IPS-18a (cell line): ENCODE data around the gene OPCML.

Experiments
- H3K27ac ChIP-seq: one replicate; pipeline ENCODE4 v1.5.1; 2013; ENCODE audit warnings: low read length
- H3K27me3 ChIP-seq: one replicate; pipeline ENCODE4 v1.6.1; 2013; ENCODE audit warnings: mild to moderate bottlenecking, low read length; ENCODE audit not compliant: control insufficient read depth, insufficient read depth
- H3K36me3 ChIP-seq: one replicate; pipeline ENCODE4 v1.6.1; 2013; ENCODE audit warnings: low read depth, low read length; ENCODE audit not compliant: control insufficient read depth
- H3K4me1 ChIP-seq: one replicate; pipeline ENCODE4 v1.6.1; 2013; ENCODE audit warnings: low read depth, low read length; ENCODE audit not compliant: control insufficient read depth
- H3K4me3 ChIP-seq: one replicate; pipeline ENCODE4 v1.5.1; 2013; ENCODE audit warnings: low read length
- H3K9ac ChIP-seq: one replicate; pipeline ENCODE4 v1.6.1; 2013; ENCODE audit warnings: mild to moderate bottlenecking, low read length, moderate library complexity
- H3K9me3 ChIP-seq: one replicate; pipeline ENCODE4 v1.6.1; 2013; ENCODE audit warnings: low read depth, low read length; ENCODE audit not compliant: control insufficient read depth

The OPCML gene

DNA sequence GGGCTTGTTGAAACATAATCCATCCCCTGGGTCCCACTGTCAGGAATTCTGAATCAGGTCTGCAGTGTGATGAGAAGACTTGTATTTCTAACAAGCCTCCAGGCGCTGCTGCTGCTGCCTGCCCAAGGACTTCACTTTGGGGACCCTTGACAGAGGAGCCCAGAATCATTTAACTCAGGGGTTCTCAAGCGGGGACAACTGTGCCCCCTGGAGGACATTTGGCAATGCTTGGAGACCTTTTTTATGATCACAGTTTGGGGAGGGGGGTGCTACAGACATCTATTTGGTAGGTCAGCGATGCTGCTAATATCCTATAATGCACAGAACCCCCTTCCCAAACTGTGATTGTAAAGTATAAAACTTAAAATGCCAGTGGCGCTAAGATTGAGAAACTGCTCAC lies 312.8 kb downstream of the OPCML start:
- no peak overlapping the region for H3K4me3 ChIP-seq
- no peaks in the 10 kb centered on the region for H3K36me3 ChIP-seq
- H3K27ac ChIP-seq = no peak overlapping the region
- H3K4me1 ChIP-seq = peaks cover 4% of the 10 kb centered on the region
- no peaks in the 10 kb centered on the region for H3K27me3 ChIP-seq
- H3K9me3 ChIP-seq = no peaks in the 10 kb centered on the region
- no peak overlapping the region for H3K9ac ChIP-seq

DNA sequence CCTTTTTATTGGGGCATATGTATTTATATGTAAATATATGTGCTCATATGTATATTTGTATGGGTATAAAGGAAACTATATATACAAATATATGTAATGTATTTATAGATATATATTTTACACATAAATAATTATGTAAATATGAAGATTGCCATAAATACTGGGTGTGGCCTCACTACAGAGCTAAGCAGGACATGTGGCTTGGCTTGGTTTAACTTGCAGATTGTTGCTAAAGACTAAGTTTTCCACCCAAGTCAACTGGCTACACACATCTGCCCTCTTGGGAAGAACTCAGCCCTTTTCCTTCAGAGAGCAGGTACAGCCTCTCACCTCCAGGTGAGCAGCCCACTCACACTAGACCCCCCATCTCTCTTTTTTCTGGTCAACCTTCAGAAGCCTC lies 315.5 kb downstream of the OPCML start:
- Histone ChIP-seq H3K27ac (no peak overlapping the region), H3K9me3 (no peaks in the 10 kb centered on the region), H3K4me1 (peaks cover 4% of the 10 kb centered on the region), H3K4me3 (no peak overlapping the region), H3K36me3 (no peaks in the 10 kb centered on the region), H3K9ac (no peak overlapping the region), H3K27me3 (no peaks in the 10 kb centered on the region)

DNA sequence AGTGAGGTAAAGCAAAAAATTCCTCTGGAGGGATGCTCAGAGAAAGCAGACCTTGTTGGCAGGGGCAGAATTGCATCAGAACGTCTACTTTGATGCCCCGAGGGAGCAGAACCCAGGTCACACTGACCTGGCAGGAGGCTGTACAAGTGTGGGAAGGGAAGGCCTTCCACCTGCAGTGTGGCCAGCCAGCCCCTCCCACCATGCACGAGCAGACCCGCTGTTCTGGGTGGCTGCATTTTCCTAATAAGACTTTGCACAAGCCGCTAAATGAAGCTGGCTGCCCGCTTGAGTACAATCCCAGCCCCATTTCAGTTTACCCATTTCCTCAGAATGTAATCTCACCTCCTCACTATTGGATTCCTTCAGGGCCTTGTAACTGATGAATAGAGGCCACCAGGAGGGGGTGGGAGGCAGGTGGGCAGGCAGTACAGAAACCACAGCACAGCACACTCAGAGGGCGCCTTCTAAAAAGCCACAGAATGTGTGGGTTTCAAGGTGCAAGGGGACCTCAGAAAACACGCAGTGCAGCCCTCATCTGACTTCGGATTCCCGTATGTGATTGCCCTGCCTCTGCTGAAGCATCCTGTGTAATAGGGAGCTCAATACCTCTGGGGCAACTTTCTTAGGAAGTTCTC lies 316.6 kb downstream of the OPCML start:
- Histone ChIP-seq H3K36me3 (no peaks in the 10 kb centered on the region), H3K4me3 (no peak overlapping the region), H3K9me3 (no peaks in the 10 kb centered on the region), H3K4me1 (peaks cover 4% of the 10 kb centered on the region), H3K27ac (no peak overlapping the region), H3K27me3 (no peaks in the 10 kb centered on the region), H3K9ac (no peak overlapping the region)

DNA sequence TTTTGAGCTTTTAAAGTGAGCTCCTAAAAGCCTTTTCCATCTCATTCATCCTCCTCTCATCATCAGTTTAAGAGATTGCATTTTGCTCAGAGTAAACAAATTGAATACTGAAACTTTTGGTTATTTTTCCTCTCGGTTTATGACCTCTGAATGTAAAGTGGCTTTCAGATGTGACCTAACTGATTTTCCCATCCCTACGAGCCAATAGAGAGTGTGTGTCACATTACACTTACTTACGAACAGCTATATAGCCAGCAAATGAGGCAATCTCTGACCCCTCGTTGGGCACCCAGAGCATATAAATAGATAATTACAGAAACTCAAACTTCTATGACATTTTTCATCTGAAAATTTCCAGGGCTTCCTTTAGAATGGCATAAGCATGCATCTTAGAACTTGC lies 317.7 kb downstream of the OPCML start:
- H3K27ac ChIP-seq = no peak overlapping the region

DNA sequence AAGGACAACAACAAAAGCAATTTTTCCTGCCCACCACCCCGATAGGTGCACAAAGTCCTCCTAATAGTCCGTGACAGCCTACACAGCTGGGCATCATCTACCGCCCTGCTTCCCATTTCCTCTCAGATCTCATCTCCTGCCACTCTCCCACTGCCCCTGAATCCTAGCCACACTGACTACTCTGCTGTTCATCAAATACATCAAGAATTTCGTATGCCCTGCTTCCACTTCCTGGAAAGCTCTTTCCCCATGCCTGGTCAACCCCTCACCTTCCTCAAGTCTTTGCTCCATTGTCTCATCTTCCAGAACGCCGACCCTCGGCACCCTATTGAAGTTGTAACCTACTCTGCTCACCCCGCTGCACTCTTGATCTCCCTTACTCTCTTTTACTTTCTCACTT lies 320.1 kb downstream of the OPCML start:
- H3K27me3 ChIP-seq = no peaks in the 10 kb centered on the region
- no peak overlapping the region for H3K9ac ChIP-seq
- H3K27ac ChIP-seq = no peak overlapping the region
- peaks cover 4% of the 10 kb centered on the region for H3K4me1 ChIP-seq
- no peak overlapping the region for H3K4me3 ChIP-seq
- no peaks in the 10 kb centered on the region for H3K36me3 ChIP-seq
- H3K9me3 ChIP-seq = no peaks in the 10 kb centered on the region

More for the DNA sequence above, 317.7 kb downstream of the OPCML start:
- Histone ChIP-seq H3K9ac (no peak overlapping the region), H3K36me3 (no peaks in the 10 kb centered on the region), H3K9me3 (no peaks in the 10 kb centered on the region), H3K4me3 (no peak overlapping the region), H3K4me1 (peaks cover 4% of the 10 kb centered on the region), H3K27me3 (no peaks in the 10 kb centered on the region)

DNA sequence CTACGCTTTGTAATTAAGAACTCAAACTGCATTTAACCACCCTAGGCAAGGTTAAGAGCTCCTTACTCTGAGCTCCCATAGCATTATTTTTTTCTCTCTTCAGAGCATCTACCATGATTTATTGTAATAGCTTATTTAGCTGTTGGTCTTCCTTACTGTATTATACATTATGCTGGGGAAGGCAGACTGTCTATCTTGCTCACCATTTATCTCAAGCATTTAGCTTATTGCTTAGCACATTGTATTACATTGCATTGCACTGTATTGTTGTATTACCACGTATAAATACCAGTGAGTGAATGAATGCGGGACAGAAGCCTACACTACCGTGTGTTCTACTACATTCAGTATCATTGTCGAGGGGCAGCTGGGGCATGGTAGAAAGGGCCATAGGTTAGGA lies 324.3 kb downstream of the OPCML start:
- H3K9me3 ChIP-seq = no peaks in the 10 kb centered on the region
- no peaks in the 10 kb centered on the region for H3K36me3 ChIP-seq
- no peak overlapping the region for H3K27ac ChIP-seq
- no peaks in the 10 kb centered on the region for H3K27me3 ChIP-seq
- no peak overlapping the region for H3K4me3 ChIP-seq
- H3K9ac ChIP-seq = no peak overlapping the region
- H3K4me1 ChIP-seq = no peaks in the 10 kb centered on the region

DNA sequence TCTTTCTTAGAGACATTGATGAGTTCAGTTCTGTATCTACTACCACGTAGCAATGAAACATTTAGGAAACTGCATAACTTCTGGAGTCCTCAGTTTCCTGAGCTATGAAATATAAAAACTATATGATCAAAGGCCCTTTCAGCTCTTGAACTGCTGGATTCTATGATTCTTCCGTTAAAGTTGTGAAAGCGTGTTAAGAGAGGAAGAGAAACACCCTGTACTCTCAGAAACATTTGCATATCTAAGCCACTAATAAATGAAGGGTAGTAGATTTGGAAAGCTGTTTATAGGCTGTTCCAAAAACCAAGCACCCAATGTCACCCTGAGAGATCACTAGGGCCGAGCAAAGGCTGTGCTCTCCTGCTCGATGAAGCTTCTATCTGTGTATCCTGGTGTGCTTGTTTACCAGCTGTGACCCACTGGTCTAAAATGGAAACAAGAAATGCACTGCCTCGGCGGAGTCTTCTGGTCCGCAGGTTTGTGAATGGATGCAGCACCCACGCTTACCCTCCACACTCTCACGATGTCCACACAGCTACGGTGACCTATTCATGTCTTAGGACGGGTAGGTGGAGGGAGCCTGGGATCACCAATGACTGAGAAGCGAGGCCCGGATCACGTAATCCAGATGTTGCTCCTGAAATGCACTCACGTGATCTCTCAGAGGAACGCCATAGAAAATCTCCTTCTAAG lies 325.8 kb downstream of the OPCML start:
- Histone ChIP-seq H3K9ac (no peak overlapping the region), H3K4me3 (no peak overlapping the region), H3K36me3 (no peaks in the 10 kb centered on the region), H3K27ac (no peak overlapping the region), H3K4me1 (no peaks in the 10 kb centered on the region), H3K9me3 (no peaks in the 10 kb centered on the region), H3K27me3 (no peaks in the 10 kb centered on the region)

DNA sequence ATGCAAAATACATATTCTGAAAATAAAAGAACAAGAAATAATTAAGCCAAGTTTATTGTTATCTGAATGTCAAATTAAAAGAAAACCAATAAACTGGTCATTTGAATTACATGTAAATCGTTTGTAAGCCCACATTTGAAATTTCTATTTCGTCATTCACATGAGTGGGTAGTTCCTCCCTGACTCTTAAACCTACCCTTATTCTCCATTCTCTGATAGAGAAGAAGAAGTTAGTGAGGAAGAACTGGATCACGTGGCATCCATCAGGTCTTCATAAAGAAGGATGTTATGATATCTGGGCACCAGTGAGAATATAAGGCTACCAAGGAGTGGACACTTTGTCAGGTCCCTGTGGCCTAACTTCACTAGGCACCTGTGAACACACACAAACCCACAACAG lies 328.1 kb downstream of the OPCML start:
- H3K9ac ChIP-seq = no peak overlapping the region
- H3K4me1 ChIP-seq = no peaks in the 10 kb centered on the region
- H3K9me3 ChIP-seq = no peaks in the 10 kb centered on the region
- no peaks in the 10 kb centered on the region for H3K27me3 ChIP-seq
- H3K27ac ChIP-seq = no peak overlapping the region
- no peaks in the 10 kb centered on the region for H3K36me3 ChIP-seq
- H3K4me3 ChIP-seq = no peak overlapping the region

DNA sequence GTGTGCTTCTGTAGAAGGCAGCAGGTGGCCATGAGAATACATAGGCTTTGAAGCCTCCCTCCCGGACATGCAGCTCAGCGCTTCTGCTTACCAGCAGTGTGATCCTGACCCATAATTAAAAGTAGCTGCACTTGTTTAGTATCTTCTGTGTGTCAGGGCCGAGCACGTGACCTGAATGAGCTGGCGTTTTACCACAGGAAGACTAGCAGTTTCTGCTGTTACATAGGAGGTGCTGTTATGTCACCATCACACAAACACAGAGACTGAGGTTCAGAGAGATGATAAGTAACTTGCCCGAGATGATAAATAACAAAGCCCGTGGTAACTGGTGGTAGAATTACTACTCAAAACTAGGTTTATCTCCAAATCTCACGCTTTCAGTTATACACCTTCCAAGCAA lies 329.5 kb downstream of the OPCML start:
- no peak overlapping the region for H3K27ac ChIP-seq

DNA sequence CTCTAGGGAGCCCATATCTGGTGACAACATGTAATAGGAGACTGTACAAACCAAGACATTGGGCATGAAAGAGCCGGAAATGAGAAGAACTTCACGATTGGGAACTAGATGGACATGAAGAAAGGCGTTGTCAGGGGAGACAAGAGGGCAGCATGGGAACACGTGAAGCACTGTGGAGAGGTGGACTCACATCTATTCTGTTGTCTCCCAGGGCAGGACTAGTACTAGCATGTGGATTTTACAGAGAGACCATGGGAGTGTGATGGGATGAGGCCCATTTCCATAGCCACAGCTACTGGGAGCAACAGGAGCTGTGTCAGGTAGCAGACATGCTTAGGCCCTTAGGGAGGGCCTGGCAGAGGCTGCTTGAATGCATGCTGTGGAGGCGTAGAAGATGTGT lies 333.9 kb downstream of the OPCML start:
- Histone ChIP-seq H3K9me3 (no peaks in the 10 kb centered on the region), H3K27me3 (no peaks in the 10 kb centered on the region), H3K4me3 (no peak overlapping the region), H3K9ac (no peak overlapping the region), H3K27ac (no peak overlapping the region), H3K4me1 (peaks cover 5% of the 10 kb centered on the region), H3K36me3 (no peaks in the 10 kb centered on the region)

More for the DNA sequence above, 329.5 kb downstream of the OPCML start:
- H3K36me3 ChIP-seq = no peaks in the 10 kb centered on the region
- no peak overlapping the region for H3K4me3 ChIP-seq
- H3K4me1 ChIP-seq = no peaks in the 10 kb centered on the region
- H3K9me3 ChIP-seq = no peaks in the 10 kb centered on the region
- H3K9ac ChIP-seq = no peak overlapping the region
- H3K27me3 ChIP-seq = no peaks in the 10 kb centered on the region

DNA sequence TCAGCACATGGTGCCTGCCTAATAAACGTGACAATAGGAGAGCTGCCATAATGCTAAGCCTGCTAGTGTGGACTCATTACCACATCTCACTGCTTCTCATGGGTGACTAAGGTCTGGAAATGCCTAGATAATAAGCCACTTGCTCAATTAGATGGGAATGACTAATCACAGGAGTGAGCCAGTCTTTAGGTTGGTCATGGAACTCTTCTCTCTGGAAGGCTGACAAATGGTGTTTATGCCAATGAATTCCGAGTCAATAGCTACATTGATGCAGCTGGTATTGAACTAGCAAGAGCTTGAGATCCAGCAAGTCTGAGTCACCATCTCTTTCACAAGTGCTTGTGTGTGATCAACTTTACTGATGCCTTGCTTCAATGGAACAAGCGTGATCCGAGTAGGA lies 334.9 kb downstream of the OPCML start:
- no peaks in the 10 kb centered on the region for H3K9me3 ChIP-seq
- H3K4me3 ChIP-seq = no peak overlapping the region
- peaks cover 5% of the 10 kb centered on the region for H3K4me1 ChIP-seq
- H3K9ac ChIP-seq = no peak overlapping the region
- H3K36me3 ChIP-seq = no peaks in the 10 kb centered on the region
- H3K27ac ChIP-seq = no peak overlapping the region
- no peaks in the 10 kb centered on the region for H3K27me3 ChIP-seq

DNA sequence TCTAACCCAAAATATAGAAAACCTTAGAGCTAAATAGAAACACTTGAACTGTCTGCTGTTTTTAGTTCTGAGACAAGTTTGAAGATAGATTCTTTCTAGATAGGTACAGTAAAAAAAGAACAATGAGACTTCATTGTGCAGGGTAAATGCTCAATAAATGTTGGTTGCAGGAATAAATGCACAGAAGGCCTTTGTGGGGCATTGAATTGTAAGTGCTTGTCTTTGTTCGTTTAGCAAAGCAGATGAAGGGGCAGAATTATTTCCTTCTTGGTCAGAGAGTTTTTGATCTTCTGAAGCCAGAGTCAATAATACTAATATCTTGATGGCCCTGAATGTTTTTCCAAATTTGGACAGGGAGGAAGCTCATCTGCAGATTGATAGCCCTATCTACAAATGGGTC lies 340.4 kb downstream of the OPCML start:
- Histone ChIP-seq H3K27me3 (no peaks in the 10 kb centered on the region), H3K9me3 (no peaks in the 10 kb centered on the region), H3K27ac (no peak overlapping the region), H3K4me1 (peaks cover 5% of the 10 kb centered on the region), H3K36me3 (no peaks in the 10 kb centered on the region), H3K9ac (no peak overlapping the region), H3K4me3 (no peak overlapping the region)
